ENCODE results near the gene CC2D2A.
"Not testable (repeated sequence)": the region's sequence is repeated elsewhere in the genome, so short reads cannot be mapped to it uniquely, and the experiment has no call there.

Gene CC2D2A

DNA sequence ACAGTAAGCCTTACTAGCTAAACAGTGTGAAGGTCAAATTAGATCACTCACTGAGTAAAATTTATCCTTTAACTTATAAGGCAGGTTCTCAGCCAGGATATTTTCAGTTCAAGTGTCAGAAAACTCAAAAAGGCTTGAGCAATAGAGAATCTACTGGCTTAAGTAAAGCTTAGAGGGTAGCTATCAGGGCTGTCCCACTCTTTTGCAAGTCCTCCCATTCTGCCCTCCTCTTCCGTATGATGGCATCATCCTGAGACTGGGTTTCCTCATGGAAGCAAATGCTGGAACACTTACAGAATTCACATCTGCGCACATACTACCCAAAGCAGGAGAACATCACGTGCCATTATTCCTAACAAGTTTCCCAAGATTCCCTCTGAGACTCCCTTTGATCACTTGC is 130.5 kb downstream of the CC2D2A start:
- no peak for DNase-seq (ENCODE audit: low read depth)
- TF ChIP-seq, protein P1, sequence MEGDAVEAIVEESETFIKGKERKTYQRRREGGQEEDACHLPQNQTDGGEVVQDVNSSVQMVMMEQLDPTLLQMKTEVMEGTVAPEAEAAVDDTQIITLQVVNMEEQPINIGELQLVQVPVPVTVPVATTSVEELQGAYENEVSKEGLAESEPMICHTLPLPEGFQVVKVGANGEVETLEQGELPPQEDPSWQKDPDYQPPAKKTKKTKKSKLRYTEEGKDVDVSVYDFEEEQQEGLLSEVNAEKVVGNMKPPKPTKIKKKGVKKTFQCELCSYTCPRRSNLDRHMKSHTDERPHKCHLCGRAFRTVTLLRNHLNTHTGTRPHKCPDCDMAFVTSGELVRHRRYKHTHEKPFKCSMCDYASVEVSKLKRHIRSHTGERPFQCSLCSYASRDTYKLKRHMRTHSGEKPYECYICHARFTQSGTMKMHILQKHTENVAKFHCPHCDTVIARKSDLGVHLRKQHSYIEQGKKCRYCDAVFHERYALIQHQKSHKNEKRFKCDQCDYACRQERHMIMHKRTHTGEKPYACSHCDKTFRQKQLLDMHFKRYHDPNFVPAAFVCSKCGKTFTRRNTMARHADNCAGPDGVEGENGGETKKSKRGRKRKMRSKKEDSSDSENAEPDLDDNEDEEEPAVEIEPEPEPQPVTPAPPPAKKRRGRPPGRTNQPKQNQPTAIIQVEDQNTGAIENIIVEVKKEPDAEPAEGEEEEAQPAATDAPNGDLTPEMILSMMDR (IDR thresholded peaks at IDR 0.05; ENCODE audit: low read length, missing control alignments) = no peak
- no peak overlapping the region for H3K4me3 ChIP-seq (replicated peaks; ENCODE audit: low read depth, low read length)

DNA sequence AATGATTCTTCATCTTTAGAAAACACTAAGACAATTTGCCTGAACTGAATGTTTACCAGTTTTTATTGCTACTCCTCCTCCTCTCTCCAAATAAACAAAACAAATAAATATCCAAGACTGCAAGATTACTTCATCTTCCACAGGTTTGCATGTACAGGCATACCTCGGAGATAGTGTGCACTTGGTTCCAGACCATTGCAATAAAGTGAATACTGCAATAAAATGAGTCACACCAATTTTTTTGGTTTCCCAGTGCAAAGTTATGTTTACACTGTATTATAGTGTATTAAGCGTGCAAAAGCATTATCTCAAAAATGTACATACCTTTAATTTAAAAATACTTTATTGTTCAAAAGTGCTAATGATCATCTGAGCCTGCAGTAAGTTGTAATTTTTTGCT is 132.2 kb downstream of the CC2D2A start:
- H3K4me3 ChIP-seq (replicated peaks; ENCODE audit: low read depth, low read length) = no peak overlapping the region
- no peak for DNase-seq (ENCODE audit: low read depth)
- TF ChIP-seq, protein P1 (IDR thresholded peaks at IDR 0.05; ENCODE audit: low read length, missing control alignments) = no peak

DNA sequence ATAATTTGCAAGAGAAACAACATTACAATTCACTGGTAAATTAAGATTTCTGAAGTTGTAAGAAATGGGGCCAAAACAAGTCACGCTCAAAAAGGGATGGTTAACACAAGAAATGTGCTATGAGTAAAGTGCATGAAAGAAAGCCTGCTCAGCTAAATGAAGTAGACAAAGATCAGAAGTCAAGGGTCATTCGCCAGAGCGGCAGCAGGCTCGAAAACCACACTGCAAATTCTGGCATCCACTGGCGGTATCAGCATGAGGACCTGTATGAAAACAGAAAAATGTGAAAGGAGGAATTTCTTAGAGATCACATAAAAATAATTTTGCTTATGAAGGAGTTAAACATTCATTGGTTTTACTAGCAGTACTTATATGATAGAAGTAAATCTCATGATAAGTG is 135.9 kb downstream of the CC2D2A start:
- TF ChIP-seq, protein P1 (IDR thresholded peaks at IDR 0.05; ENCODE audit: low read length, missing control alignments) = no peak
- no peak overlapping the region for H3K4me3 ChIP-seq (replicated peaks; ENCODE audit: low read depth, low read length)
- DNase-seq (ENCODE audit: low read depth) = no peak

DNA sequence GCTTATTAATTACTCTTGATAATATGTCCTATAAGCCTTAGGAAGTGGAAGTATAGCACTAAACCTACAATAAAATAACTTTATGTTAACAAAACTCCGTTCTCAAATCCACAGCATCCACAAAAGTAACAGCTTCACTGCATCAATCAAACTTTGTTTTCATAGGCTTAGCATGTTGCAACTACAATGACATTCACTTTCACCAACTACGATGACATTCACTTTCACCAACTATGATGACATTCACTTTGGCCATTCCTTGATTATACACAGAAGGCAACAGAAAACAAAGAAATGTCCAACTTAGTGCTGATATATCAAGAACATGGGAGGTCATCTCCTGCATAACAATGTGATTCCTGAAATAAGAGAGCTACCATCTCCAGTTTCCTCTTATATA is 141.2 kb downstream of the CC2D2A start:
- DNase-seq (ENCODE audit: low read depth) = no peak
- TF ChIP-seq, protein P1 (IDR thresholded peaks at IDR 0.05; ENCODE audit: low read length, missing control alignments) = no peak
- no peak overlapping the region for H3K4me3 ChIP-seq (replicated peaks; ENCODE audit: low read depth, low read length)

DNA sequence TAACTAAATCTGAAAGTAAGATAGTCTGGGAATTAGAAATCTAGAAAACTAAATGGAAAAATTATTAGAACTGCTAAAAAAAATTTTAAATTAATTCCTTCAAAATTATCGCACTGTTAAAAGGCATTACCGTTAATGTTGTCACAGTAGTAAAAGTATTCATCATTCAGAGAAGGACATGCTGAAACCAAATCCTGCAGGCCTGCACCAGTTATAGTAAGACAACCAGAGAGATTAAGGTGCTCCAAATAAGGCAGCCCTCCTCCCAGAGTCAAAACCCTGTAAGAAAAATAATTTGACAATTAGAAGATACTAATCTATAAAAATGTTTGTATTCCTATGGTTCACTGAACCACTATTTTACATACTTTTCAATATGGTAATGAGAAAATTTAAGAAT is 142.5 kb downstream of the CC2D2A start:
- TF ChIP-seq, protein P1 (IDR thresholded peaks at IDR 0.05; ENCODE audit: low read length, missing control alignments) = no peak
- no peak for DNase-seq (ENCODE audit: low read depth)
- H3K4me3 ChIP-seq (replicated peaks; ENCODE audit: low read depth, low read length) = no peak overlapping the region

DNA sequence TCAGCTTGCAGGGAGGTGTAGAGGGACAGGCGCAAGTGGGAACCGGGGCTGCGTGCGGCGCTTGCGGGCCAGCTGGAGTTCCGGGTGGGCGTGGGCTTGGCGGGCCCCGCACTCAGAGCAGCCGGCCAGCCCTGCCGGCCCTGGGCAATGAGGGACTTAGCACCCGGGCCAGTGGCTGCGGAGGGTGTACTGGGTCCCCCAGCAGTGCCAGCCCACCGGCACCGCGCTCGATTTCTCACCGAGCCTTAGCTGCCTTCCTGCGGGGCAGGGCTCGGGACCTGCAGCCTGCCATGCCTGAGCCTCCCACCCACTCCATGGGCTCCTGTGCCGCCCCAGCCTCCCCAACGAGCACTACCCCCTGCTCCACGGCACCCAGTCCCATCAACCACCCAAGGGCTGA is 145.2 kb downstream of the CC2D2A start:
- not testable (repeated sequence) for DNase-seq (ENCODE audit: low read depth); H3K4me3 ChIP-seq (replicated peaks; ENCODE audit: low read depth, low read length)

DNA sequence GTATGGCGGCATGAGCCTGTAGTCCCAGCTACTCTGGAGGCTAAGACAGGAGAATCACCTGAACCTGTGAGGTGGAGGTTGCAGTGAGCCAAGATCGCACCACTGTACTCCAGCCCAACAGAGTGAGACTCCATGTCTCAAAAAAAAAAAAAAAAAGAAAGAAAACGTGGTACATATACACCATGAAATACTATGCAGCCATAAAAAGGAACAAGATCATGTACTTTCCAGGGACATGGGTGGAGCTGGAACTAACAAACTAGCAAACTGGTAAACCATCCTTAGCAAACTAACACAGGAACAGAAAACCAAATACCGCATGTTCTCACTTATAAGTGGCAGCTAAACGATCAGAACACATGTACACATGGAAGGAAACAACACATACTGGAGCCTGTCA is 147.7 kb downstream of the CC2D2A start:
- not testable (repeated sequence) for H3K4me3 ChIP-seq (replicated peaks; ENCODE audit: low read depth, low read length); DNase-seq (ENCODE audit: low read depth)

DNA sequence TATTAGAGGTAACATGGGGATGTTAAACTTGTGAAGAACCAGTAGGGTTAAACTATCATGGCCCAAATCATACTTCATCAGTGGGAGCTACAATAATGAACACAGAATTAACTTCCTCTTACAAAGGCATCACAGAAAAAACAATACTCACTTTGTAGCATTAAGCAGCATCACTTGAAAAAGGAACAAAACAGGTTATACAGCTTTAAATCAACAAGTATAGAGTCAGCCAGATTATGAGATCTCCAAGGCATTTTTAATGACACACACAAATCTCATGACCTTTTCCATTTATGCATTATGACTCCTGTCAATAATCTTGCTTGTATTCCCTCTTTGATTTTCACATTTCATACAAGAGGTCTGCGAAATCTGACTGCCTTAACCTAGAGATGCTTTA is 167.1 kb downstream of the CC2D2A start:
- no peak overlapping the region for H3K4me3 ChIP-seq (replicated peaks; ENCODE audit: low read depth, low read length)
- TF ChIP-seq, protein P1 (IDR thresholded peaks at IDR 0.05; ENCODE audit: low read length, missing control alignments) = no peak
- DNase-seq (ENCODE audit: low read depth) = no peak
